ENCODE results near the gene ZSWIM5.

DNA sequence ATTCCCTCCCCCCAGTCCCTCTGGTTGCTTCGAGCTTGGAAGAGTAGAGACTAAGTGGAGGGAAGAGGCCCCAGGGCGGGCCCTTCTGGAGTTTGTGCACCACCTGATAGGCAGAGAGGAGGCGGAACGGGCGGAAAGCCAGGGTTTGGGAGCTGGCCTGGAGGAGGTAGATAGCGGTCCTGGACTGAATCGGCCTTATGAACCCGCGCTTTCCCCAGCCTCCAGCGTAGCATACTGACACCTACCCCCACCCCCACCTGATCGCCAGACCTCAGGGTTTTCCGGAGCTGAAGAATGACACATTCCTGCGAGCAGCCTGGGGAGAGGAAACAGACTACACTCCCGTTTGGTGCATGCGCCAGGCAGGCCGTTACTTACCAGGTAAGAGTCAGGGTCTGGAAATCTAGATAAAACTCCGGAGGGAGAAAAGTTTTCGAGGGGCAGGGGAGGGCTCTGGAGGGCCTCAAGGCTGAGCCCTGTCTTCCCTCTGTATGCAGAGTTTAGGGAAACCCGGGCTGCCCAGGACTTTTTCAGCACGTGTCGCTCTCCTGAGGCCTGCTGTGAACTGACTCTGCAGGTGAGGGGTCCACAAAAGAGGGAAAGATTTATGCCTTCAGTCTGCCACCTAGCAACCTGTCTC lies 193.6 kb downstream of the ZSWIM5 start:
- TF ChIP-seq RAD21 (IDR thresholded peaks at IDR 0.05 in 1 of 2, conservative IDR thresholded peaks at IDR 0.05 in 1 of 2; ENCODE audit: low read depth in 2 of 2, low read length in 2 of 2) (no peak), SRF (IDR thresholded peaks at IDR 0.05; ENCODE audit: low read depth, low read length) (no peak), FOSL1 (IDR thresholded peaks at IDR 0.05; ENCODE audit: insufficient read depth, low read depth, low read length) (no peak), POLR2A (IDR thresholded peaks at IDR 0.05; ENCODE audit: control extremely low read depth in 1 of 2, low read depth in 2 of 2, low read length in 2 of 2) (no peak), SP1 (IDR thresholded peaks at IDR 0.05; ENCODE audit: low read depth, low read length) (no peak)
- TF ChIP-seq, protein P1, sequence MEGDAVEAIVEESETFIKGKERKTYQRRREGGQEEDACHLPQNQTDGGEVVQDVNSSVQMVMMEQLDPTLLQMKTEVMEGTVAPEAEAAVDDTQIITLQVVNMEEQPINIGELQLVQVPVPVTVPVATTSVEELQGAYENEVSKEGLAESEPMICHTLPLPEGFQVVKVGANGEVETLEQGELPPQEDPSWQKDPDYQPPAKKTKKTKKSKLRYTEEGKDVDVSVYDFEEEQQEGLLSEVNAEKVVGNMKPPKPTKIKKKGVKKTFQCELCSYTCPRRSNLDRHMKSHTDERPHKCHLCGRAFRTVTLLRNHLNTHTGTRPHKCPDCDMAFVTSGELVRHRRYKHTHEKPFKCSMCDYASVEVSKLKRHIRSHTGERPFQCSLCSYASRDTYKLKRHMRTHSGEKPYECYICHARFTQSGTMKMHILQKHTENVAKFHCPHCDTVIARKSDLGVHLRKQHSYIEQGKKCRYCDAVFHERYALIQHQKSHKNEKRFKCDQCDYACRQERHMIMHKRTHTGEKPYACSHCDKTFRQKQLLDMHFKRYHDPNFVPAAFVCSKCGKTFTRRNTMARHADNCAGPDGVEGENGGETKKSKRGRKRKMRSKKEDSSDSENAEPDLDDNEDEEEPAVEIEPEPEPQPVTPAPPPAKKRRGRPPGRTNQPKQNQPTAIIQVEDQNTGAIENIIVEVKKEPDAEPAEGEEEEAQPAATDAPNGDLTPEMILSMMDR (IDR thresholded peaks at IDR 0.05; ENCODE audit: control extremely low read depth in 1 of 3, insufficient read depth in 1 of 3, low read depth in 1 of 3, low read length in 3 of 3), result no peak
